Fibroblast of skin of right quadriceps (primary cell): ENCODE results near the gene PCNT.
"Not testable (repeated sequence)": the region's sequence is repeated elsewhere in the genome, so short reads cannot be mapped to it uniquely, and the experiment has no call there.

ENCODE experiments used
- DNase-seq: peaks from one replicate; pipeline ENCODE4 v3.0.0-alpha.2; 2013

PCNT gene

GRCh38 chr21:46428987-46429710, 105.2 kb downstream of the PCNT start:
- DNase-seq = no peak

DNA sequence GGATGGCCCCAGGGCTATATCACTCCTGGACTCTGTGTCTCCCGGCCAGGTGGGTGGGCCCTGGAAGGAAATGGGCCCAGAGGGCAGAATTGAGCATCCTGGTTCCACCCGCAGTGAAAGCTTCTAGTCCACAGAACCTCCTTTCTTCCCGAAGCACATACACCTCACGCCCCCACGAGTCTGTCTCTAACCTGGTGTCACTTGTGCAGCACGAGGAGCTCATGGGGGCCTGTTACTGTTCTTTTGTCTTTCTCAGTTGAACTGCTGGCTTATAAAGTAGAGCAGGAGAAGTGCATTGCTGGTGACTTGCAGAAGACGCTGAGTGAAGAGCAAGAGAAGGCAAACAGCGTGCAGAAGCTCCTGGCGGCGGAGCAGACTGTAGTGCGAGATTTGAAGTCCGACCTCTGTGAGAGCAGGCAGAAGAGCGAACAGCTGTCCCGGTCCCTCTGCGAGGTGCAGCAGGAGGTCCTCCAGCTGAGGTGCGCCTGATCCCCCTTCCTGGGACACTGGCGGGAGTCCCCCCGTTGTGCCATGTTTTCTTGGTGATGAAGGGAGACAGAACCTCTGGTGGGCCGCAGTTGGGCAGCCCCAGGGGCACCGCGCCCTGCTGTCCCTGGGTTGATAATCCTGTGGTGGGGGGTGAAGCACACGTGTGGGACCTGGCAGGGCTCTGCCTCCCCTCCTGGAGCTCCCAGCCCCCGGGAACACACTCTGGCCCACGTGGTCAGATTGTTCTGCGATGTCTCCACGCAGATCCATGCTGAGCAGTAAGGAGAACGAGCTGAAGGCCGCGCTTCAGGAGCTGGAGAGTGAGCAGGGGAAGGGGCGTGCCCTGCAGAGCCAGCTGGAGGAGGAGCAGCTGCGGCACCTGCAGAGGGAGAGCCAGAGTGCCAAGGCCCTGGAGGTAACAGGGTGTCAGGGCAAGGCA, 106.1 kb downstream of the PCNT start:
- DNase-seq = no peak

GRCh38 chr21:46431448-46431847, 107.5 kb downstream of the PCNT start:
- DNase-seq = no peak

- DNase-seq = no peak
Measured at GRCh38 chr21:46431884-46432488, 108.0 kb downstream of the PCNT start.

- DNase-seq = not testable (repeated sequence)
Measured at GRCh38 chr21:46433116-46433515, 109.2 kb downstream of the PCNT start.

DNA sequence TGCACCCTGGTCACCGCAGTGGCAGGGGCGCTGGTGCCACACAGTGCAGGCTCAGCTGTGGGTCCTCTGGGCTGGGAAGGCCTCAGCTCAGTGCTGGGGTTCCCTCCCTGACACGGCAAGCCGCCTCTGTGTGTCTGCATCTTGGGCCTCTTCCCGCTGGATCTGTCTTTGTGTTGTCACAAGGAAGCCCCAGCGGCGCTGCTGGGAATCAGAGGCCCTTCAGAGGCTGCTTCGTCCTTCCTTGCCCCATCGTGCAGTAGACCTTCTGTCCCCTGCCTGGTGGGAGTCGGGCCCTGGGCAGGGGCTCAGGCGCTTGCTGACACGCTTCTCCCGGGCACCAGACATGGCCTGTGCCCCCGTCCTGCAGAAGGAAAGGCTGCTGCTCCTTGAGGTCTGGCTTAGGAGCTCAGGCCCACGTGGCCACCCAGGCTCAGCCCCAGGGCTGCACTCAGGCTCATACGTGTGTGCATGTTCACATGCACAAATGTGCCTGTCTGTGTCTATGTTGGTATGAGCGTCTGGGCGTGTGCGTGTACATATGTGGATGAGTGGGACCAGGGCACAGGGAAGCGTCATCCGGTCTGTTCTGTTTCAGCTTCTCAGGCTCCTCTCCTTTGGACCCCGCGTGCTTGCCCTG, 110.5 kb downstream of the PCNT start:
- no peak for DNase-seq

DNA sequence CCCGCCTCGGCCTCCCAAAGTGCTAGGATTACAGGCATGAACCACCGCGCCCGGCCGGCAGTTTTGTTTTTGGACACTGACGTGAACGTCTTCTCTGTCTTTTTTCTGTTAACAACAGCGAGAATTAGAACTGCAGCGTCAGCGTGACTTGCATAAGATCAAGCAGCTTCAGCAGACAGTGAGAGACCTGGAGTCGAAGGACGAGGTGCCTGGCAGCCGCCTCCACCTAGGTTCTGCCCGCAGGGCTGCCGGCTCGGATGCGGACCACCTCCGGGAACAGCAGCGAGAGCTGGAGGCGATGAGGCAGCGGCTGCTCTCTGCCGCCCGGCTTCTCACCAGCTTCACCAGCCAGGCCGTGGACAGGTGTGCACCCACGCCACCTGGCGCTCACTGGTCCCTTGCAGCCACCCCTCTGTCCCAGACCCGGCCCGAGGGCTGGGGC, 111.9 kb downstream of the PCNT start:
- no peak for DNase-seq

- no peak for DNase-seq
Measured at GRCh38 chr21:46436621-46437020, 112.7 kb downstream of the PCNT start.

DNA sequence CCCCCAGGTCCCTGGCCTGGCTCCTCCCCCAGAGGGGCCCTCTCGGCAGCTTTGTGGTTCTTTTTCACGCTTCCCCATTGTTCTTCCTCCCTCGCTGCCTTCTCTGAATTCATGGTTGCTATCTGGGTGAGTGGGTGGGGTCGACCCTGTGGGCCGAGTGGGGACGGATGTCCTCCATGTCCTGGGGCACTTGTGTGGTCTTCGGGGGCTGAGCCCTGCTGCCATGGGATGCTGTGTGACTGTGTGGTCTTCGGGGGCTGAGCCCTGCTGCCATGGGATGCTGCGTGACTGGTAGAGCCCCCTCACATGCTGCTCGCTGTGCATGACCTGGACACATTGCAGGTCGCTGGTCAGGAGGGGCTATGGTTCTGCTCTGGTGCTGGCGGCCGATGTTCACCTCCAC, 113.1 kb downstream of the PCNT start:
- DNase-seq = no peak

DNA sequence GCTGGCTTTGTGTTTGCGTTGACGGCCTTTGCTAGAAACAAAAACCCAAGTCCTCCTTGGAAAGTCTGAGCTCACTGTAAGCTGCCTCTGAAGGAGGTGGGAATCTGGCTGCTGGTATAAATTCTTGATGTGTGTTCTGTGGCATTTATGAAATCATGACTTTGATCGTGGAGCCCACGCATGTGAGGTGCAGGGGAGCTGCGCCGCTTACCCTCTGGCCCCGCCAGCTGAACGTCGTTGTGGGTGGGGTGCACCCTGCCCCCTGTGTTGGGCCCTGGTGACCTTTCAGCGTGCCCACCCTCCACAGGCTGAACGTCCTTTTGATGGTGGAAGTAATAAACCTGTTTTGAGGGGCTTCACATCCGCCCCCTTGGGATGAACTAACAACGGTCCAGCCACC, 113.6 kb downstream of the PCNT start:
- no peak for DNase-seq

DNA sequence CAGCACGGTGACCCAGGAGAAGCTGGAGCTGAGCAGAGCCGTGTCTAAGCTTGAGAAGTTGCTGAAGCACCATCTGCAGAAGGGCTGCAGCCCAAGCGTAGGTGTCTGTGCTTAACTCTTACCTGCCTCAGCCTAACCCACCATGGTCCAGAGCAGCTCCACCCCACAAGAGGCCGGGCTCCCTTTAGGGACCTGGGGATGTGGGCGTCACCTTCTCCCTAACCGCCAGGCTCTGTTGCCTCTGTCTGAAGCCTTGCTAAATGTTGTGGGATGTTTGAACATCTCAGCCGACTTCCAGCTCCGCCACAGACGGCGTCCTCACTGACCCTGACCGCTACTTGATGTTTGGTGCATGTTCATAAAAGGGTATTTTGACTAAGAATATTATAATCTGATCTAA, 114.3 kb downstream of the PCNT start:
- DNase-seq = no peak

DNA sequence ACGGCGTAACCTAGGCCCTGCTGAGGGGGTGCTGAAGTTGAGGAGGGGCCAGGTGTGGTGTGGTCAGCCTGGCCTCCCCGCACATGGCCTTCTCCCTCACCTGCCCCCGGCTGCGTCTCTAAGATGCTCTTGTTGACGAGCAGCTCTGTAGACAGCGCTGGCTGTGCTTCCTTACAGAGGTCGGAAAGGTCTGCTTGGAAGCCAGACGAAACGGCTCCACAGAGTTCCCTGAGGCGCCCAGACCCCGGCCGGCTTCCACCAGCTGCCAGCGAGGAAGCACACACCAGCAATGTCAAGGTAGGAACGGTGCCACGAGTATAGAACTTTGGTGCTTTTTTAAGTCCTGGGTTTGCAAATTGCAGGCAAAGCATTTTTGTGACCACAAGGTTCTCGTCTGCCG, 116.0 kb downstream of the PCNT start:
- DNase-seq = no peak

DNA sequence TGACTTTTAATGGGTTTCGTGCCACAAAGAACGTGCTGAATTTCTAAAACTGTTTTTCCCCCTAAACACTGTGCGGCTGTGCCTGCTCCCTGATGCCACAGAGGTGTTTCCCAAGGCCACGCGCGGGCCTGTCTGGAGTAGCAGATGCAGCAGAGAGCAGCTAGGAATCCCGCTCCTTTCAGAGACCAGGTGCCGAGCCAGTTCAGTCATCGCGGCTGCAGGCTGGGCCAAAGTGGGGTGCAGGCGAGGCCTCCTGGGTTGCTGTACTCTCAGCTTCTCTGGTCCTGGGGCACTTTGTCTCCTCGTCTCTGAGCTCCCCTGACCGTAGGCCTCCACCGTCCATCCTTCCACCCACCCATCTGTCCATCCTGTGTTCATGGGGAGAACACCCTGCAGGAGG, 117.4 kb downstream of the PCNT start:
- no peak for DNase-seq

GRCh38 chr21:46441961-46442498, 118.1 kb downstream of the PCNT start:
- DNase-seq = no peak

- no peak for DNase-seq
Measured at GRCh38 chr21:46442938-46443337, 119.0 kb downstream of the PCNT start.

- no peak for DNase-seq
Measured at GRCh38 chr21:46443910-46444309, 120.0 kb downstream of the PCNT start.

DNA sequence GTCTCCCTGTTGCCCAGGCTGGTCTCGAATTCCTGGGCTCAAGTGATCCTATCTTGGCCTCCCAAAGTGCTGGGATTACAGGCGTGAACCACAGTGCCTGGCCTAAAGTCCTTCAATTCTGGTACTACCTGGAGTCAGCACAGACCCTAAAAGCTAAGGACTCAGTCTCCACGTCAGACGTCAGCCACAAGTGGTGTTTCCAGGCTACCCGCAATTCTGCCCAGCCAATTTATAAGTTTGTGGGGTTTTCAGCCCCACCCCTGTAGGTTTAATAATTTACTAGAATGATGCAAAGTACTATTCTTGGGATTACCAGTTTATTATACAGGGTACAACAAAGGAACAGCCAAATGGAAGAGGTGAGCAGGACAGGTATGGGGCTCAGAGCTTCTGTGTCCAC, 124.2 kb downstream of the PCNT start:
- DNase-seq = no peak

- DNase-seq = not testable (repeated sequence)
Measured at GRCh38 chr21:46448855-46449254, 124.9 kb downstream of the PCNT start.

GRCh38 chr21:46452710-46453109, 128.8 kb downstream of the PCNT start:
- DNase-seq = no peak

GRCh38 chr21:46454142-46454541, 130.2 kb downstream of the PCNT start:
- DNase-seq = no peak

DNA sequence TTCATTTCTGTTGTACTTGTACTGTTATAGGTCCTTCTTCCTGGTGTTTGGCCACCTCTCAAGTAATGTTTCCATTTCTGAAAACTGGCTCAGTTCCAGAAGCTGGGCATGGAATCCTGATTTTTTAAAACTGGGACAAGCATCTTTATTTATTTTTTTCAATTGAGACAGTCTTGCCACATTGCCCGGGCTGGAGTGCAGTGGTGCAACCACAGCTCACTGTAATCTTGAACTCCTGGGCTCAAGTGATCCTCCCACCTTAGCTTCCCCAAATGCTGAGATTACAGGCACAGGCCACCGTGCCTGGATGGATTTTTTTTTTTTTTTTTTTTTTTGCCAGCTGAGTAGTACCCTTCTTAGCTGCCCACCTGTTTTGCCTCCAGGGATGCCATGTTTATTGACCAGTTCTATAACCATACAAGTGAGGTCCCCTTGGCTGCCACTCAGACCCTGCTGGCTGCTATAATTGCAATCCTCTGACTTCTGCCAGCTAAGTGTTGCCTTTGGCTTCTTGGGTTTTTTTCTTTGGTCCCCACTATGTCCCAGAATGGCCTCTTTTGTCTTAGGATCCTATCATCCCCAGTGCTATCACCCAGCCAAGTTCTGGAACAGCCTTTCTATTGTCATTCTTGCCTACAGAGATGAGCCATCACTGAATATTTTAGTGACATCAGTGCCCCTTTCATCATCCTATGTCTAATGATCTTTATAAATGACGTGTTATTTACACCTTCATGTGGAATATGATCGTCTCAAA, 130.9 kb downstream of the PCNT start:
- DNase-seq = no peak
